RWPE1 (cell line): ENCODE data around the gene TM9SF4.

Experiments used
- CTCF ChIA-PET: fragments of 350-600 bp; sonication (Branson Sonifier 250); formaldehyde crosslinking; extraction: SDS; loops from one replicate; lab custom pipeline; 2021; lab: Yijun Ruan, JAX
- POLR2A ChIA-PET: fragments of 400-600 bp; formaldehyde crosslinking; extraction: SDS; loops from one replicate; lab custom pipeline; 2020; ENCODE audit warnings: antibody characterized with exemption; ENCODE audit not compliant: low non-redundant PET; lab: Yijun Ruan, JAX
- DNase-seq: peaks from one replicate; pipeline ENCODE4 v3.0.0; 2012; ENCODE audit warnings: low spot score
- H3K27ac ChIP-seq: fragments of 450-650 bp; 2 replicates; pipeline ENCODE4 v1.5.1; 2017
- CTCF ChIP-seq: fragments of 450-650 bp; conservative IDR thresholded peaks from 2 replicates; pipeline ENCODE4 v1.5.1; 2017; ENCODE audit warnings: low read depth, mild to moderate bottlenecking

The TM9SF4 gene

GRCh38 chr20:32160341-32160740 is 50.8 kb downstream of the TM9SF4 start:
- CTCF ChIA-PET: interaction anchor here (0.6 kb wide), 1 partner anchor 352 kb away, joined by 3 read pairs; no protein-coding TSS in a partner anchor
- TF ChIP-seq CTCF: no peak
- no peak overlapping the region for H3K27ac ChIP-seq
- POLR2A ChIA-PET: no interaction called here
- DNase-seq: no peak

GRCh38 chr20:32162351-32162750 is 52.8 kb downstream of the TM9SF4 start:
- no peak overlapping the region for H3K27ac ChIP-seq
- DNase-seq: no peak

GRCh38 chr20:32163951-32164350 is 54.4 kb downstream of the TM9SF4 start:
- CTCF ChIA-PET: no interaction called here
- no peak overlapping the region for H3K27ac ChIP-seq
- no peak for TF ChIP-seq CTCF
- POLR2A ChIA-PET: no interaction called here
- no peak for DNase-seq

More at GRCh38 chr20:32162351-32162750, 52.8 kb downstream of the TM9SF4 start:
- POLR2A ChIA-PET: no interaction called here
- no peak for TF ChIP-seq CTCF
- CTCF ChIA-PET: no interaction called here

GRCh38 chr20:32164984-32165735 is 55.6 kb downstream of the TM9SF4 start:
- H3K27ac ChIP-seq: no peak overlapping the region
- POLR2A ChIA-PET: no interaction called here
- no peak for TF ChIP-seq CTCF
- no peak for DNase-seq
- CTCF ChIA-PET: interaction anchor here (0.7 kb wide), 1 partner anchor 308 kb away, joined by 3 read pairs; no protein-coding TSS in a partner anchor

GRCh38 chr20:32165836-32166545 is 56.5 kb downstream of the TM9SF4 start:
- POLR2A ChIA-PET: no interaction called here
- no peak for DNase-seq
- no peak for TF ChIP-seq CTCF
- CTCF ChIA-PET: interaction anchor here (0.7 to 1.0 kb wide), 2 partner anchors 68 to 307 kb away, joined by 3 read pairs; no protein-coding TSS in a partner anchor
- peak overlapping the region; percentile 11; the same call in 1 of the 2 replicates for H3K27ac ChIP-seq

- no peak overlapping the region for H3K27ac ChIP-seq
- TF ChIP-seq CTCF: no peak
- POLR2A ChIA-PET: no interaction called here
- DNase-seq: no peak
- CTCF ChIA-PET: no interaction called here
Observed at GRCh38 chr20:32167552-32167951, 58.0 kb downstream of the TM9SF4 start.
